Measurements from ENCODE around the gene POGLUT3.

DNA sequence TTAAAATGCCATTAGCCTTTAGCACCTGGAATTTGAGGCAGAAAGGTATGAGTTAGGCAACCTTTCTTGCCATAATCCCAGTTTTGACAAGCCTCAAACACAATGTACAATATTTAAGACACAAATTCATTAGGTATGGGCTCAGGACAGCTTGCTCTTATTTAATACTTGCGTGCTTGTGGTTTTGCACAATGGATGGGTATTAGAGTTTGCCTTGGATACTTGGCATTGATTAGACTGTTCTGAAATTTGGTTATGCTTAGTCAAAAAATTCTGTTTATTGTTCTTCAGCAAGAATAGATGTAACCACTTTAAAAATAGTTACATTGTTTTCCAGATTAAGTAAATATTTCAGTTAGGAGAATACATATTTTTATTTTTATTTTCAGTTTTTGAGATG is 25.5 kb downstream of the POGLUT3 start:
- TF ChIP-seq, protein P1, sequence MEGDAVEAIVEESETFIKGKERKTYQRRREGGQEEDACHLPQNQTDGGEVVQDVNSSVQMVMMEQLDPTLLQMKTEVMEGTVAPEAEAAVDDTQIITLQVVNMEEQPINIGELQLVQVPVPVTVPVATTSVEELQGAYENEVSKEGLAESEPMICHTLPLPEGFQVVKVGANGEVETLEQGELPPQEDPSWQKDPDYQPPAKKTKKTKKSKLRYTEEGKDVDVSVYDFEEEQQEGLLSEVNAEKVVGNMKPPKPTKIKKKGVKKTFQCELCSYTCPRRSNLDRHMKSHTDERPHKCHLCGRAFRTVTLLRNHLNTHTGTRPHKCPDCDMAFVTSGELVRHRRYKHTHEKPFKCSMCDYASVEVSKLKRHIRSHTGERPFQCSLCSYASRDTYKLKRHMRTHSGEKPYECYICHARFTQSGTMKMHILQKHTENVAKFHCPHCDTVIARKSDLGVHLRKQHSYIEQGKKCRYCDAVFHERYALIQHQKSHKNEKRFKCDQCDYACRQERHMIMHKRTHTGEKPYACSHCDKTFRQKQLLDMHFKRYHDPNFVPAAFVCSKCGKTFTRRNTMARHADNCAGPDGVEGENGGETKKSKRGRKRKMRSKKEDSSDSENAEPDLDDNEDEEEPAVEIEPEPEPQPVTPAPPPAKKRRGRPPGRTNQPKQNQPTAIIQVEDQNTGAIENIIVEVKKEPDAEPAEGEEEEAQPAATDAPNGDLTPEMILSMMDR (IDR thresholded peaks at IDR 0.05) = no peak
- TF ChIP-seq NR3C1 (CRISPR knock-in tag; conservative IDR thresholded peaks at IDR 0.05; ENCODE audit: low read depth) (no peak), ZNF423 (CRISPR knock-in tag; IDR thresholded peaks at IDR 0.05) (no peak), FOXP1 (CRISPR knock-in tag; IDR thresholded peaks at IDR 0.05; ENCODE audit: borderline replicate concordance) (no peak)
- TF ChIP-seq, protein P2, sequence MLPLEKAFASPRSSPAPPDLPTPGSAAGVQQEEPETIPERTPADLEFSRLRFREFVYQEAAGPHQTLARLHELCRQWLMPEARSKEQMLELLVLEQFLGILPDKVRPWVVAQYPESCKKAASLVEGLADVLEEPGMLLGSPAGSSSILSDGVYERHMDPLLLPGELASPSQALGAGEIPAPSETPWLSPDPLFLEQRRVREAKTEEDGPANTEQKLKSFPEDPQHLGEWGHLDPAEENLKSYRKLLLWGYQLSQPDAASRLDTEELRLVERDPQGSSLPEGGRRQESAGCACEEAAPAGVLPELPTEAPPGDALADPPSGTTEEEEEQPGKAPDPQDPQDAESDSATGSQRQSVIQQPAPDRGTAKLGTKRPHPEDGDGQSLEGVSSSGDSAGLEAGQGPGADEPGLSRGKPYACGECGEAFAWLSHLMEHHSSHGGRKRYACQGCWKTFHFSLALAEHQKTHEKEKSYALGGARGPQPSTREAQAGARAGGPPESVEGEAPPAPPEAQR (CRISPR knock-in tag; IDR thresholded peaks at IDR 0.05) = no peak
